Thoracic aorta (tissue), 2 donors: ENCODE data around the gene SEMA4F. TPM values are rescaled to one million over a fixed set of nuclear protein-coding genes. Genes with fewer than 3 reads are reported as not detected.
"Not testable (repeated sequence)": the region's sequence is repeated elsewhere in the genome, so short reads cannot be mapped to it uniquely, and the experiment has no call there.

Experiments used
- ATAC-seq: fragments of 150-250 bp; one replicate; pipeline ENCODE4 v1.8.0; 2017; ENCODE audit warnings: low read depth; ENCODE audit not compliant: insufficient number of reproducible peaks, low FRiP score
- DNase-seq: peaks from one replicate; pipeline ENCODE4 v3.0.0-alpha.2; 2020; ENCODE audit warnings: low spot score
- H3K27ac ChIP-seq, 2 donors: fragments of 200-600 bp; sonication (generic); 1 replicate in 1 of 2; 2 replicates in 1 of 2; pipeline ENCODE4 v1.5.1; 2016; ENCODE audit warnings: mild to moderate bottlenecking in 2 of 2, moderate library complexity in 2 of 2
- H3K27me3 ChIP-seq: fragments of 200-600 bp; sonication (generic); replicated peaks from 2 replicates; pipeline ENCODE4 v1.6.0; 2016; ENCODE audit warnings: mild to moderate bottlenecking; ENCODE audit not compliant: insufficient read depth
- H3K36me3 ChIP-seq: fragments of 200-600 bp; sonication (generic); one replicate; pipeline ENCODE4 v1.5.1; 2016
- H3K4me1 ChIP-seq, 2 donors: fragments of 200-600 bp; sonication (generic); 1 replicate in 1 of 2; 2 replicates in 1 of 2; pipeline versions ENCODE4 v1.5.1 to v1.6.0; 2016; ENCODE audit warnings: low read depth in 2 of 2, mild to moderate bottlenecking in 1 of 2; ENCODE audit not compliant: control insufficient read depth in 1 of 2
- H3K4me3 ChIP-seq: fragments of 200-600 bp; sonication (generic); 2 replicates; pipeline ENCODE4 v1.5.1; 2016; ENCODE audit warnings: mild to moderate bottlenecking
- H3K9me3 ChIP-seq: fragments of 200-600 bp; sonication (generic); 2 replicates; pipeline ENCODE4 v1.5.1; 2016
- total RNA-seq, 2 donors: library from RNA; depleted of rRNA; stranded (reverse); fragments of >200 nt; gene quantifications; one replicate each; pipeline versions ENCODE4 v1.1.0 to v1.2.3, GENCODE V29; 2016
- TF ChIP-seq, protein P1 (sequence below): fragments of 200-600 bp; sonication (generic); IDR thresholded peaks from one replicate; pipeline ENCODE4 v1.5.1; 2019; ENCODE audit warnings: antibody characterized with exemption

Gene SEMA4F
- total RNA-seq, 2 donors from 2014 or later = 9.5 to 27.6 TPM

DNA sequence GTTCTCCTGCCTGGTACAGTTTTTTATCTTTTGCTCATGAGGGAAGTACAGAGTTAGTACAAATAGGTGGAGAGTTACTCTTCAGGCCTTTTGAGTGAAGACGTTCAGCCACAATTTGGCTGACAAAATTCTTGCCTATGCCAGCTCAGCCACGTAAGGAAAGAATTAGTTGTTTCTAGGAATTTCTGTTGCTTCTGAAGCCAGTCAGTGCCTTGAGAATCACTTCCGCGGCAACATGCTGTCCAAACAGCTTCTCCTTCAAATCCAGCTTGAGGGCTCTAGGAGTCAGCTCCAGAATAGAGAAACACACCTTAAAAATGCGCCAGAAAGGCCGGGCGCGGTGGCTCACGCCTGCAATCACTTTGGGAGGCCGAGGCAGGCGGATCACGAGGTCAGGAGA is 33.4 kb upstream of the SEMA4F start:
- no peak overlapping the region for H3K27ac ChIP-seq
- no peak overlapping the region for H3K4me3 ChIP-seq
- no peaks in the 10 kb centered on the region for H3K36me3 ChIP-seq
- H3K9me3 ChIP-seq = no peaks in the 10 kb centered on the region
- DNase-seq (no peak), ATAC-seq (no peak)
- no peaks in the 10 kb centered on the region for H3K27me3 ChIP-seq
- no peaks in the 10 kb centered on the region for H3K4me1 ChIP-seq
- TF ChIP-seq, protein P1, sequence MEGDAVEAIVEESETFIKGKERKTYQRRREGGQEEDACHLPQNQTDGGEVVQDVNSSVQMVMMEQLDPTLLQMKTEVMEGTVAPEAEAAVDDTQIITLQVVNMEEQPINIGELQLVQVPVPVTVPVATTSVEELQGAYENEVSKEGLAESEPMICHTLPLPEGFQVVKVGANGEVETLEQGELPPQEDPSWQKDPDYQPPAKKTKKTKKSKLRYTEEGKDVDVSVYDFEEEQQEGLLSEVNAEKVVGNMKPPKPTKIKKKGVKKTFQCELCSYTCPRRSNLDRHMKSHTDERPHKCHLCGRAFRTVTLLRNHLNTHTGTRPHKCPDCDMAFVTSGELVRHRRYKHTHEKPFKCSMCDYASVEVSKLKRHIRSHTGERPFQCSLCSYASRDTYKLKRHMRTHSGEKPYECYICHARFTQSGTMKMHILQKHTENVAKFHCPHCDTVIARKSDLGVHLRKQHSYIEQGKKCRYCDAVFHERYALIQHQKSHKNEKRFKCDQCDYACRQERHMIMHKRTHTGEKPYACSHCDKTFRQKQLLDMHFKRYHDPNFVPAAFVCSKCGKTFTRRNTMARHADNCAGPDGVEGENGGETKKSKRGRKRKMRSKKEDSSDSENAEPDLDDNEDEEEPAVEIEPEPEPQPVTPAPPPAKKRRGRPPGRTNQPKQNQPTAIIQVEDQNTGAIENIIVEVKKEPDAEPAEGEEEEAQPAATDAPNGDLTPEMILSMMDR = no peak

DNA sequence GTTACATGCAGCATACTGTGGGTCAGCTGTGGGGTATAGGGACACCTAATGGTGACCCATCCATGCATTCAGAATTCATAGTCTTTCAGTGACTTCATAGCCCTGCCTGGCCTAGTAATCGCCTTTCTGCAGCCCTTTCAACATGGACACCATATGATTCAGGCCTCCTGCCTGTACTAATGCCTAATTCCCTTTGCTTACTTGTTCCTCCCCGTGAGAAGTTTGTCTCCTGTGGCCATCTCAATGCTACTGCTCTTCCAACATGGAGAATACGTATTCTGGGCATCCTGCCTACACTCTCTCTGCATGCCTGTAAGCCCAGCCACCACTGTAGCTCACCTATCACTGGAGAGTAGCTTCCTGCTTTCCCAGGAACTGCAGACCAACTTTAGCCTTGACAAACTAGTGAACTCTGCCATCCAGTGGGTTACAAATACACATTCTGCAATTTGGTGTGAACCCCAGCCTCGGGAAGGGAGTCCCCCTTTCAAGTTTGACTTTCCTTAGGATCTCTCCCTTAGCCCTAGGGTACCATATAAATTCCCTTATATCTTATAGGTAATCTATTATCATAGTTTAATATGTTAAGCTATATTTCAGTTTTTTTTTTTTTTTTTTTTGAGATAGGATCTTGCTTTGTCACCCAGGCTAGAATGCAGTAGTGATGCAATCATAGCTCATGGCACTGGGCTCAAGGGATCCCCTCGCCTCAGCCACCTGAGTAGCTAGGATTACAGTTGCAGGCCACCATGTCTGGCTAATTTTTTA is 28.2 kb upstream of the SEMA4F start:
- ATAC-seq = no peak

DNA sequence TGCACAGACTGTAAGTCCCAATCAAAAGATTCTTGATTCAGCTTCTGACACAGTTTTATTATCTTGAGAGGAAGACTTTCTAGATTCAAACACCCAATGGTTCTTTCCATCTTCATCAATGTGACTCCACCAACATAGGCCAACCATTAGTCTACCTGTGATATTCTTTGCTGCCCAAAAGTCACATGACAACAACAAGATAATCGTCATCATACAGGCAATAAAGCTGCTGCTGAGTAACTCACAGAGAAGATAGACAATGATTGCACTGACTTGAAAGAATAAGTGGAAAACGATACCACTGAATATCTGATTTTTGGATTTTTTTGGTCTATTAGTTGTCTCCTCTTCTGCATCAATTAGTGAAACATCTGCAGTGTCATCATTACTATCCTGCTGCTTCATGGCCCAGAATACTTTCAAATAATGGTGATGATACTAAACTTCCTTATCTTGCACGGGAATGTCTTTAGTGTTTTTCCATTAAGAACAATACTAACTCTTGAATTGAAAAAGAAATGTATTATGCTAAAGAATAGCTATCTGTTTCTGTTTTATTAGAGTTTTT is 25.4 kb upstream of the SEMA4F start:
- Histone ChIP-seq H3K9me3 (no peaks in the 10 kb centered on the region), H3K36me3 (no peaks in the 10 kb centered on the region), H3K4me1 (no peaks in the 10 kb centered on the region), H3K4me3 (no peak overlapping the region), H3K27ac (no peak overlapping the region), H3K27me3 (no peaks in the 10 kb centered on the region)
- ATAC-seq = no peak
- DNase-seq = no peak
- TF ChIP-seq, protein P1 = no peak

More for the DNA sequence above, 28.2 kb upstream of the SEMA4F start:
- Histone ChIP-seq H3K27me3 (no peaks in the 10 kb centered on the region), H3K36me3 (no peaks in the 10 kb centered on the region), H3K27ac (no peak overlapping the region), H3K9me3 (no peaks in the 10 kb centered on the region), H3K4me3 (no peak overlapping the region), H3K4me1 (no peaks in the 10 kb centered on the region)
- TF ChIP-seq, protein P1 = no peak
- DNase-seq = no peak

DNA sequence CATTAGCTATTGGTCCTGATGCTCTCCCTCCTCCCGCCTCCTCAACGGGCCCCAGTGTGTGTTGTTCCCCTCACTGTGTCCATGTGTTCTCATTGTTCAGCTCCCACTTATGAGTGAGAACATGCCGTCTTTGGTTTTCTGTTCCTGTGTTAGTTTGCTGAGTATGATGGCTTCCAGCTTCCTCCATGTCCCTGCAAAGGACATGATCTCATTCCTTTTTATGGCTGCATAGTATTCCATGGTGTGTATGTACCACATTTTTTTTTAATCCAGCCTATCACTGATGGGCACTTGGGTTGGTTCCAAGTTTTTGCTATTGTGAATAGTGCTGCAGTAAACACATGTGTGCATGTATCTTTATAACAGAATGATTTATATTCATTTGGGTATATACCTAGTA is 23.6 kb upstream of the SEMA4F start:
- ATAC-seq, H3K9me3 ChIP-seq, H3K27ac ChIP-seq, H3K36me3 ChIP-seq, H3K4me1 ChIP-seq, H3K4me3 ChIP-seq, H3K27me3 ChIP-seq, DNase-seq: not testable (repeated sequence)

DNA sequence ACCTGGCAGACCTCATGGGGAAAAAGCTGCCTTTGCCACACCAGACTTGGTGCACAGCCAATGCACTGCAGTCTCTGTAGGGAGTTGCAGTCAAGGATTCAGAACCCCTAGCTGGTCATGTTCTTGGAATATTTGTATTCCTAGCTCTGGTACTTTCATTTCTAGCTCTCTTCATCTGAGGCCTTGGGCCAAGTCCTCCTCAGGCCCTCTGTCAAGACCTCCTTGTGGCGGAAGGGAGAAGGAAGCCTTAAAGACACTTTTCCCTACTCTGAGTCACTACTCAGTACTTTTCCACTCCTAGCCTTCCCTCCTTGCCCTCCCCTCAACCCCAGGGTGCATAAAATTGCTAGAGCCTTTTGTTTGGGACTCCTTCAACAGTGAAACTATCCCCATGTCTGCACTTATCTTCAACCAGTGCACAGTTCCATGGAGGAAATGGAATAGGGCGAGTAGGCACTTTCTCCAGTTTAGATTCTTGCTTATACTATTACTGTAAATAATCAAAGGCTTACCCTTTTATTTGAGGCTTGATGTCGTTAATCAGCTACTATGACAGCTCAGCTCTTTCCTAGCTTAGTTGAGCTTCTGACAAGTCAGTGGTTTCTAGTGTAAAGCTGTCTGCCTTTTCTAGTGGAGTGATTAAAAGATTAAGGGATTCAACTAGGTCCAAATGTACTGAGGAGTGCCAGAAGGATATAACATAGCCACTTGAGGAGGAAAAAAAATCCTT is 21.7 kb upstream of the SEMA4F start:
- Histone ChIP-seq H3K27me3 (no peaks in the 10 kb centered on the region), H3K4me1 (no peaks in the 10 kb centered on the region), H3K27ac (no peak overlapping the region), H3K4me3 (no peak overlapping the region), H3K36me3 (no peaks in the 10 kb centered on the region), H3K9me3 (no peaks in the 10 kb centered on the region)
- TF ChIP-seq, protein P1 = no peak
- DNase-seq (no peak), ATAC-seq (no peak)
